Caco-2 (cell line): ENCODE results near the gene CYB561. TPM values are rescaled to one million over a fixed set of nuclear protein-coding genes. Genes with fewer than 3 reads are reported as not detected.
A peak's percentile ranks its signal among the peaks of the same experiment; 100 is the strongest.

Experiments used
- BruUV-seq: library from RNA; stranded (reverse); fragments of 400-500 nt; replicated peaks from 2 replicates; lab custom pipeline; 2021; lab: Mats Ljungman, UMichigan
- CTCF ChIA-PET: fragments of 300-600 bp; sonication (Branson Sonifier 250); formaldehyde crosslinking; loops from one replicate; lab custom pipeline; 2022; ENCODE audit warnings: antibody characterized with exemption; lab: Charles Lee
- POLR2A ChIA-PET: fragments of 300-600 bp; sonication (Branson Sonifier 250); formaldehyde crosslinking; loops from one replicate; lab custom pipeline; 2022; ENCODE audit warnings: antibody characterized with exemption; lab: Charles Lee
- DNase-seq, 2 experiments: peaks; one replicate each; pipeline versions ENCODE4 v3.0.0 to v3.0.0-alpha.2; 2020 to 2022
- H3K27me3 ChIP-seq: replicated peaks from 2 replicates; pipeline ENCODE4 v1.6.0; 2011; ENCODE audit warnings: low read length; ENCODE audit not compliant: control insufficient read depth, insufficient read depth
- H3K36me3 ChIP-seq: 2 replicates; pipeline ENCODE4 v1.5.1; 2011; ENCODE audit warnings: low read length; ENCODE audit not compliant: control insufficient read depth, insufficient read depth
- H3K4me1 ChIP-seq: fragments of 250-450 bp; sonication (Bioruptor Pico); 2 replicates; pipeline ENCODE4 v1.5.1; 2020; ENCODE audit warnings: mild to moderate bottlenecking
- H3K4me3 ChIP-seq: 2 replicates; pipeline ENCODE4 v1.5.1; 2011; ENCODE audit warnings: low read depth, mild to moderate bottlenecking, control low read depth, low read length
- H3K9me3 ChIP-seq: fragments of 250-450 bp; sonication (Bioruptor Pico); 2 replicates; pipeline ENCODE4 v1.5.1; 2020; ENCODE audit warnings: mild to moderate bottlenecking, moderate library complexity
- H3K27ac Mint-ChIP-seq: one replicate; pipeline ENCODE4 v1.8.0; 2022; ENCODE audit warnings: mixed read lengths; ENCODE audit not compliant: unreplicated experiment
- H3K27me3 Mint-ChIP-seq: one replicate; pipeline ENCODE4 v1.8.0; 2022; ENCODE audit warnings: mixed read lengths; ENCODE audit not compliant: insufficient read depth, unreplicated experiment
- H3K36me3 Mint-ChIP-seq: one replicate; pipeline ENCODE4 v1.8.0; 2022; ENCODE audit warnings: mild to moderate bottlenecking, mixed read lengths; ENCODE audit not compliant: insufficient read depth, unreplicated experiment
- H3K4me1 Mint-ChIP-seq: one replicate; pipeline ENCODE4 v1.8.0; 2022; ENCODE audit warnings: low read depth, mixed read lengths; ENCODE audit not compliant: unreplicated experiment
- H3K4me3 Mint-ChIP-seq: one replicate; pipeline ENCODE4 v1.8.0; 2022; ENCODE audit warnings: mild to moderate bottlenecking, moderate library complexity, mixed read lengths; ENCODE audit not compliant: unreplicated experiment
- H3K9me3 Mint-ChIP-seq: one replicate; pipeline ENCODE4 v1.8.0; 2022; ENCODE audit warnings: mixed read lengths; ENCODE audit not compliant: unreplicated experiment
- intact Hi-C: fragments of 100-400 bp; cut with micrococcal nuclease; formaldehyde crosslinking; loops from one replicate; pipeline ENCODE4 v1.10.0; 2022; ENCODE audit not compliant: unreplicated experiment
- total RNA-seq: library from RNA; stranded (reverse); gene quantifications from 2 replicates; pipeline ENCODE4 v1.2.3, GENCODE V29; 2022
- TF ChIP-seq, protein P1 (sequence below), 2 experiments: fragments of 200-600 bp in 1 of 2; IDR thresholded peaks; 1 replicate in 1 of 2; 2 replicates in 1 of 2; pipeline versions ENCODE4 v1.5.1 to v1.8.0; 2011 to 2022; ENCODE audit warnings: antibody characterized with exemption in 1 of 2, control low read depth in 1 of 2, inconsistent platforms in 1 of 2, low read depth in 1 of 2, low read length in 1 of 2, mild to moderate bottlenecking in 1 of 2, moderate library complexity in 1 of 2; ENCODE audit not compliant: insufficient read depth in 1 of 2, severe bottlenecking in 1 of 2, unreplicated experiment in 1 of 2

Gene CYB561
- total RNA-seq, 1 experiment from 2014 or later: 46.3 TPM

GRCh38 chr17:63440127-63440769, 5.9 kb downstream of the CYB561 start:
- peak overlapping the region; percentile 33 for H3K27ac Mint-ChIP-seq
- POLR2A ChIA-PET: interaction anchor here (0.6 kb wide), 1 partner anchor 182 kb away, joined by 3 read pairs; the partner anchor contains the start of gene MAP3K3
- CTCF ChIA-PET: interaction anchor here (1.2 to 1.3 kb wide), 2 partner anchors 15 to 38 kb away, joined by 3 to 4 read pairs; no protein-coding TSS in a partner anchor
- intact Hi-C loops: no loop called here
- no peaks in the 10 kb centered on the region for H3K9me3 ChIP-seq
- no peaks in the 10 kb centered on the region; the same call in 1 of the 2 replicates for H3K36me3 ChIP-seq
- H3K36me3 Mint-ChIP-seq: peaks cover 6% of the 10 kb centered on the region
- H3K27me3 Mint-ChIP-seq: no peaks in the 10 kb centered on the region
- no peaks in the 10 kb centered on the region for H3K9me3 Mint-ChIP-seq
- H3K4me3 Mint-ChIP-seq: no peak overlapping the region
- H3K4me1 ChIP-seq: peaks cover 4% of the 10 kb centered on the region; the same call in 1 of the 2 replicates
- DNase-seq: no peak
- TF ChIP-seq, protein P1, sequence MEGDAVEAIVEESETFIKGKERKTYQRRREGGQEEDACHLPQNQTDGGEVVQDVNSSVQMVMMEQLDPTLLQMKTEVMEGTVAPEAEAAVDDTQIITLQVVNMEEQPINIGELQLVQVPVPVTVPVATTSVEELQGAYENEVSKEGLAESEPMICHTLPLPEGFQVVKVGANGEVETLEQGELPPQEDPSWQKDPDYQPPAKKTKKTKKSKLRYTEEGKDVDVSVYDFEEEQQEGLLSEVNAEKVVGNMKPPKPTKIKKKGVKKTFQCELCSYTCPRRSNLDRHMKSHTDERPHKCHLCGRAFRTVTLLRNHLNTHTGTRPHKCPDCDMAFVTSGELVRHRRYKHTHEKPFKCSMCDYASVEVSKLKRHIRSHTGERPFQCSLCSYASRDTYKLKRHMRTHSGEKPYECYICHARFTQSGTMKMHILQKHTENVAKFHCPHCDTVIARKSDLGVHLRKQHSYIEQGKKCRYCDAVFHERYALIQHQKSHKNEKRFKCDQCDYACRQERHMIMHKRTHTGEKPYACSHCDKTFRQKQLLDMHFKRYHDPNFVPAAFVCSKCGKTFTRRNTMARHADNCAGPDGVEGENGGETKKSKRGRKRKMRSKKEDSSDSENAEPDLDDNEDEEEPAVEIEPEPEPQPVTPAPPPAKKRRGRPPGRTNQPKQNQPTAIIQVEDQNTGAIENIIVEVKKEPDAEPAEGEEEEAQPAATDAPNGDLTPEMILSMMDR (IDR thresholded peaks at IDR 0.05; ENCODE audit: insufficient read depth in 1 of 2, low read depth in 1 of 2, low read length in 1 of 2, severe bottlenecking in 1 of 2, unreplicated experiment in 1 of 2): no peak
- peaks cover 6% of the 10 kb centered on the region for H3K4me1 Mint-ChIP-seq
- no peaks in the 10 kb centered on the region for H3K27me3 ChIP-seq
- no peak overlapping the region for H3K4me3 ChIP-seq
- no TSS peak for BruUV-seq

DNA sequence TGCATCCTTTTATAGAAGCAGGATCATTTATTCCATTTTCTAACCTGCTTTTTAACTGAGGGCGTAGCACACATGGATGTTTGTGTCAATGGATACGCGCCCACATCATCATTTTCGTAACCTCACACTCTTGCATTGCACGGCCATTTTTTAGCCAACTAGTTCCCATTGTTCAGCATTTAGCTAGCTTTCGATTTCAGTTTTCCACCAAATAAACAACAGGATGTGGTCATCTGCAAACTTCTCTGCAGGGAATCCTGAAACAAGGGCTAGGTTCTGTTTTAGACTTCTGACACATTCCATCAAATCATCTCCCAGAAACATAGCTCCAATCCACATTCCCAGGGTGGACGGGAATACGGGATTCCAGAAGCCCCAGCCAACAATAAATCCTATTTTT, 6.4 kb downstream of the CYB561 start:
- H3K9me3 Mint-ChIP-seq: no peaks in the 10 kb centered on the region
- Histone ChIP-seq H3K9me3 (no peaks in the 10 kb centered on the region), H3K4me3 (no peak overlapping the region), H3K36me3 (no peaks in the 10 kb centered on the region; the same call in none of the 2 replicates), H3K4me1 (peaks cover 1% of the 10 kb centered on the region; the same call in 1 of the 2 replicates), H3K27me3 (no peaks in the 10 kb centered on the region)
- ChIA-PET POLR2A (interaction anchor here (0.6 kb wide), 1 partner anchor 183 kb away, joined by 3 read pairs; the partner anchor contains the start of gene MAP3K3), CTCF (interaction anchor here (1.2 to 1.3 kb wide), 2 partner anchors 14 to 39 kb away, joined by 3 to 4 read pairs; no protein-coding TSS in a partner anchor)
- intact Hi-C loops: no loop called here
- no peaks in the 10 kb centered on the region for H3K27me3 Mint-ChIP-seq
- TF ChIP-seq, protein P1 (IDR thresholded peaks at IDR 0.05; ENCODE audit: insufficient read depth in 1 of 2, low read depth in 1 of 2, low read length in 1 of 2, severe bottlenecking in 1 of 2, unreplicated experiment in 1 of 2): no peak
- no peak overlapping the region for H3K4me3 Mint-ChIP-seq
- H3K4me1 Mint-ChIP-seq: peaks cover under 1% of the 10 kb centered on the region
- no peak for DNase-seq
- H3K27ac Mint-ChIP-seq: peak overlapping the region; percentile 33
- BruUV-seq: no TSS peak
- H3K36me3 Mint-ChIP-seq: peaks cover 6% of the 10 kb centered on the region

DNA sequence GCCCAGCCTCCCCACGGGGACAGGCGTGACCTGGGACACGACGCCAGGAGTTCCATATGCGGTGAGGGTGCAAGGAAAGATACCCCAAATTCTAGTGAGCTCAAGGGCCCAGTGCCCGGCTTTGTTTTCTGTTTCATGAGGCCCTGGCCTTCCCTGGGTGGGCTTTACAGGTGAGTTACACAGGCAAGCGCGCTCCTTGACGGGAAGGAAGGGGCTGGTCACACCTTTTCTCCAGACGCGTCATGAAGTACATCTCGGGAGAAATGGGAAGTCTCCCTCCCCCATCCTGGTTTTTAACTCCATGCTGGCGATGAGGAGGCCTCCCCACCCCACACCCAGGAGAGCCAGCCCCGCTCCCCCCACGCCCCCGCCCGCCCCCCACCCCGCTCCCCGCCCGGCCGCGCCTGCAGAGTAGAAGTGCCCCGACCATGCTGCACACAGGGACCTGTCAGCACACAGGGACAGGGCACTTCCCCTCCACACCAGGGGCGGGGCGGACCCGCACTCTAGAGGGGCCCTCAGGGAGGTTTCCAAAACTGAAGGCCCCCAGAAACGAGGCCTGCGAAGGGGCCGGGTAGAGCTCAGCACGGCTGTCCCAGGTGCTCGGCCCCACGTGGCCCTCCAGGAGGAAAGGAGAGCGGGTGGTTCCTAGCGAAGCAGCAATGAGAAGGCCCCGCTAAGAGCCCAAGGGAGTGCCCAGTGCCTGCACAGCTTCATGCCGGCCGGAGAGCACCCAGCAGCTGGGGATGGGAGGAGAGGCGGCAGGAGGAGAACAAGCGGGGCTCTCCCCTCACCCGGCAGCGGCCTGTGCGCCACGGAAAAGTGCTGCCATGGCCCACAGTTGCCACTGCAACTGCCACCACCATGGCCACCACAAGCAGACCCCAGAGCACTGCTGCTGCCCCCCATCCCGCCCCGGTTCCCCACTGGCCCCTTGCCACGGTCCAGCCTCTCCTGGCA, 7.7 kb downstream of the CYB561 start:
- CTCF ChIA-PET: interaction anchor here (0.6 kb wide), 1 partner anchor 13 kb away, joined by 4 read pairs; no protein-coding TSS in a partner anchor
- no peaks in the 10 kb centered on the region for H3K9me3 Mint-ChIP-seq
- TF ChIP-seq, protein P1 (IDR thresholded peaks at IDR 0.05; ENCODE audit: insufficient read depth in 1 of 2, low read depth in 1 of 2, low read length in 1 of 2, severe bottlenecking in 1 of 2, unreplicated experiment in 1 of 2): no peak

More for the DNA sequence above, 7.7 kb downstream of the CYB561 start:
- Mint-ChIP-seq H3K27me3 (no peaks in the 10 kb centered on the region), H3K36me3 (peaks cover 6% of the 10 kb centered on the region), H3K27ac (no peak overlapping the region), H3K4me1 (peaks cover 7% of the 10 kb centered on the region), H3K4me3 (no peak overlapping the region)
- no peak for DNase-seq
- H3K36me3 ChIP-seq: no peaks in the 10 kb centered on the region; the same call in none of the 2 replicates
- intact Hi-C loops: no loop called here
- H3K27me3 ChIP-seq: no peaks in the 10 kb centered on the region
- no peaks in the 10 kb centered on the region for H3K9me3 ChIP-seq
- POLR2A ChIA-PET: no interaction called here
- no peak overlapping the region for H3K4me3 ChIP-seq
- BruUV-seq: no TSS peak
- H3K4me1 ChIP-seq: no peaks in the 10 kb centered on the region
